Measurements from ENCODE around the gene ARSD. TPM values are rescaled to one million over a fixed set of nuclear protein-coding genes. Genes with fewer than 3 reads are reported as not detected.
"Not testable (repeated sequence)": the region's sequence is repeated elsewhere in the genome, so short reads cannot be mapped to it uniquely, and the experiment has no call there.

The ARSD gene
- total and polyA plus RNA-seq, 2 of the 8 experiments (the other 6 are each of a cell fraction or from before 2014, with no cell fraction given) = 1.8 to 3.2 TPM

GRCh38 chrX:2897690-2898623 lies 31.2 kb downstream of the ARSD start:
- TF ChIP-seq ASH2L (IDR thresholded peaks at IDR 0.05; ENCODE audit: low read length) = peak; percentile 48
- H3K79me1 ChIP-seq (ENCODE audit: low read depth, low read length); H3K4ac ChIP-seq (replicated peaks; ENCODE audit: insufficient read length, low read depth, low read length); H3K14ac ChIP-seq (ENCODE audit: insufficient read length); H4K20me1 ChIP-seq (replicated peaks in 1 of 2; ENCODE audit: control insufficient read depth in 1 of 2, insufficient read depth in 2 of 2, low read length in 2 of 2); H3K27me3 ChIP-seq (replicated peaks in 1 of 4; ENCODE audit: control insufficient read depth in 3 of 4, extremely low read depth in 1 of 4, insufficient read depth in 3 of 4, low read length in 3 of 4); H3K9ac ChIP-seq (replicated peaks in 1 of 4; ENCODE audit: extremely low read depth in 1 of 4, low read depth in 3 of 4, low read length in 3 of 4); H2AK5ac ChIP-seq (ENCODE audit: low read depth, low read length); H2BK20ac ChIP-seq (ENCODE audit: low read length); CTCF ChIA-PET (ENCODE audit: partially characterized antibody); H3K36me3 ChIP-seq (ENCODE audit: control insufficient read depth in 2 of 4, insufficient read depth in 4 of 4, low read length in 3 of 4); H2AFZ ChIP-seq (ENCODE audit: low read length); H3K4me1 ChIP-seq (replicated peaks in 1 of 4; ENCODE audit: control insufficient read depth in 3 of 4, insufficient read depth in 4 of 4, low read length in 3 of 4); H3K4me3 ChIP-seq (ENCODE audit: extremely low read depth in 1 of 4, insufficient read depth in 2 of 4, low read depth in 3 of 4, low read length in 4 of 4); H4K91ac ChIP-seq (replicated peaks; ENCODE audit: insufficient read length, low read length); H3K23ac ChIP-seq (ENCODE audit: insufficient read length); H2BK15ac ChIP-seq (ENCODE audit: low read length); H3K27ac ChIP-seq (ENCODE audit: low read depth, low read length); H3K9me3 ChIP-seq (ENCODE audit: insufficient read depth in 2 of 2, low read depth in 1 of 2, low read length in 1 of 2); H3K56ac ChIP-seq (replicated peaks; ENCODE audit: insufficient read length, low read depth, low read length); H3K79me2 ChIP-seq (ENCODE audit: control insufficient read depth in 1 of 2, insufficient read depth in 2 of 2, low read length in 2 of 2); H3K23me2 ChIP-seq (ENCODE audit: low read depth, low read length): not testable (repeated sequence)
- Histone ChIP-seq H2BK5ac (ENCODE audit: low read depth, low read length) (peak overlapping the region; percentile 60; the same call in 1 of the 2 replicates), H4K8ac (ENCODE audit: extremely low read depth, insufficient read depth, low read length) (peak overlapping the region; percentile 79), H3K18ac (ENCODE audit: extremely low read depth, low read length) (peak overlapping the region; percentile 15), H3K4me2 (ENCODE audit: insufficient read depth in 1 of 2, low read depth in 2 of 2, low read length in 2 of 2) (peak overlapping the region; percentile 29 to 49; a peak in 3 of 4 replicates), H2BK120ac (replicated peaks; ENCODE audit: low read depth, low read length) (peak overlapping the region; percentile 33), H2BK12ac (ENCODE audit: low read depth, low read length) (0 out of 2 replicates have a peak overlapping the region, but pooled peaks have one; percentile 50), H4K5ac (ENCODE audit: insufficient read length, low read depth, low read length) (peak overlapping the region; percentile 24)
- FAIRE-seq (peak; percentile 74), DNase-seq (ENCODE audit: low read depth in 1 of 2, low spot score in 2 of 2) (peak in 1 of 2 experiments; percentile 45)
- POLR2A ChIA-PET (ENCODE audit: partially characterized antibody) = interaction anchor here (0.8 to 1.5 kb wide), 3 partner anchors 14 to 31 kb away, joined by 3 to 4 read pairs (median 4); partner anchors contain the start of gene ARSD
- 49% methylated on average over 20 of the region's 22 CpGs; no CpG with 5 or more reads in 1 of the 2 experiments for WGBS, 2 experiments (ENCODE audit: extremely low coverage in 1 of 2, insufficient coverage in 1 of 2, insufficient read length in 1 of 2, insufficient replicate concordance in 2 of 2, low coverage in 1 of 2, low lambda C conversion rate in 2 of 2, missing lambda C conversion rate in 1 of 2)
